ENCODE results near the gene CAMK2N1.

DNA sequence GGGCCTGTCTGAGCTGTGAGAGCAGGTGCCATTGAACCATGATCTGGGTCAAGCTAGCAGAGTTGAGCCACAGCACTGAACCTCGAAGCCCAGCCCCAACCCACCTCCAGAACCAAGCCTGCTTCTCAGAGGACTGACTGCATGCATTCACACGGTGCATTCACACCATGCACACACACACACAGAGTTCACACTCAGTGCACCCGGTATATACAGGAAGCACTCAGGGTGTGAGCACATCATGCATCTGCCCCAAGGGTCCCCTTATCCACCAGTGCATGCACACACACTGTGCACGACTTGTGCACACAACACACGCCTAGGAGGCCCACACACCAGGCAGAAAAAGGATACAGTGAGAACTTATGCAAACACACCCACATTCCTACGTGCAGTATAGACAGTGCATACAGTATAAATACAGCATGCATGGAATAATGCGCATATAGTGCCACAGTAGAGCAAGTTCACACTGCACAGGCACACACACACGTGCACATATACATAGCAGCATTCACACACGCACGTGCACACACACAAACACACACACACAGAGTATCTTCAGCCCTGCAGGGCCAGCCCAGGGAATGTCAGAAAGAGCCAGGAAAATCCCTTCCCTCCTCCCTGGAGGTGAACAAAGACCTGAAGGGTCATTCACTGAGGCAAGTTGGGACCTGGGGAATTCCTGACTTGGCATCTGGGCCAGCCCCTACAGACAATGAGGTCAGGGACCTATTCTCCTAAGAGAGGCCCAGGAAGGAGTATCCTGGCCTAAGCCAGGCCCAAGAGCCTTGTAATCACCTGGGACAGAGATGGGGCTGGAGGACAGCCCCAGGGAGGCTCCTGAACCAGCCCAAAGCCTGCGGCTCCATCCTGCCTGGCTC is 42.1 kb downstream of the CAMK2N1 start:
- TF ChIP-seq POLR2AphosphoS5 (IDR thresholded peaks at IDR 0.05; ENCODE audit: low read length) (no peak), SP1 (IDR thresholded peaks at IDR 0.05; ENCODE audit: low read depth, low read length) (no peak), POLR2A (IDR thresholded peaks at IDR 0.05; ENCODE audit: low read depth, low read length) (no peak), EZH2 (IDR thresholded peaks at IDR 0.05; ENCODE audit: borderline replicate concordance, control insufficient read depth, low read depth, low read length) (no peak), IKZF1 (conservative IDR thresholded peaks at IDR 0.05) (no peak), SMAD1 (IDR thresholded peaks at IDR 0.05; ENCODE audit: low read depth, partially characterized antibody) (no peak), TAF1 (IDR thresholded peaks at IDR 0.05; ENCODE audit: borderline replicate concordance, low read depth, low read length) (no peak)
- TF ChIP-seq, protein P1, sequence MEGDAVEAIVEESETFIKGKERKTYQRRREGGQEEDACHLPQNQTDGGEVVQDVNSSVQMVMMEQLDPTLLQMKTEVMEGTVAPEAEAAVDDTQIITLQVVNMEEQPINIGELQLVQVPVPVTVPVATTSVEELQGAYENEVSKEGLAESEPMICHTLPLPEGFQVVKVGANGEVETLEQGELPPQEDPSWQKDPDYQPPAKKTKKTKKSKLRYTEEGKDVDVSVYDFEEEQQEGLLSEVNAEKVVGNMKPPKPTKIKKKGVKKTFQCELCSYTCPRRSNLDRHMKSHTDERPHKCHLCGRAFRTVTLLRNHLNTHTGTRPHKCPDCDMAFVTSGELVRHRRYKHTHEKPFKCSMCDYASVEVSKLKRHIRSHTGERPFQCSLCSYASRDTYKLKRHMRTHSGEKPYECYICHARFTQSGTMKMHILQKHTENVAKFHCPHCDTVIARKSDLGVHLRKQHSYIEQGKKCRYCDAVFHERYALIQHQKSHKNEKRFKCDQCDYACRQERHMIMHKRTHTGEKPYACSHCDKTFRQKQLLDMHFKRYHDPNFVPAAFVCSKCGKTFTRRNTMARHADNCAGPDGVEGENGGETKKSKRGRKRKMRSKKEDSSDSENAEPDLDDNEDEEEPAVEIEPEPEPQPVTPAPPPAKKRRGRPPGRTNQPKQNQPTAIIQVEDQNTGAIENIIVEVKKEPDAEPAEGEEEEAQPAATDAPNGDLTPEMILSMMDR (IDR thresholded peaks at IDR 0.05 in 2 of 3, conservative IDR thresholded peaks at IDR 0.05 in 1 of 3; ENCODE audit: control insufficient read depth in 2 of 3, extremely low read depth in 1 of 3, insufficient read depth in 1 of 3, low read depth in 3 of 3, low read length in 3 of 3): no peak
- TF ChIP-seq, protein P2, sequence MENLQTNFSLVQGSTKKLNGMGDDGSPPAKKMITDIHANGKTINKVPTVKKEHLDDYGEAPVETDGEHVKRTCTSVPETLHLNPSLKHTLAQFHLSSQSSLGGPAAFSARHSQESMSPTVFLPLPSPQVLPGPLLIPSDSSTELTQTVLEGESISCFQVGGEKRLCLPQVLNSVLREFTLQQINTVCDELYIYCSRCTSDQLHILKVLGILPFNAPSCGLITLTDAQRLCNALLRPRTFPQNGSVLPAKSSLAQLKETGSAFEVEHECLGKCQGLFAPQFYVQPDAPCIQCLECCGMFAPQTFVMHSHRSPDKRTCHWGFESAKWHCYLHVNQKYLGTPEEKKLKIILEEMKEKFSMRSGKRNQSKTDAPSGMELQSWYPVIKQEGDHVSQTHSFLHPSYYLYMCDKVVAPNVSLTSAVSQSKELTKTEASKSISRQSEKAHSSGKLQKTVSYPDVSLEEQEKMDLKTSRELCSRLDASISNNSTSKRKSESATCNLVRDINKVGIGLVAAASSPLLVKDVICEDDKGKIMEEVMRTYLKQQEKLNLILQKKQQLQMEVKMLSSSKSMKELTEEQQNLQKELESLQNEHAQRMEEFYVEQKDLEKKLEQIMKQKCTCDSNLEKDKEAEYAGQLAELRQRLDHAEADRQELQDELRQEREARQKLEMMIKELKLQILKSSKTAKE (IDR thresholded peaks at IDR 0.05; ENCODE audit: low read depth, poor library complexity, severe bottlenecking): no peak
